Stimulated activated CD4-positive, alpha-beta T cell treated with anti-CD3 and anti-CD28 coated beads, Interleukin-12 subunit alpha, Interleukin-12 subunit beta, amount 100 ng/mL, for 48 hours (primary cell): Measurements from ENCODE around the gene SECISBP2.
A peak's percentile ranks its signal among the peaks of the same experiment; 100 is the strongest.
"Not testable (repeated sequence)": the region's sequence is repeated elsewhere in the genome, so short reads cannot be mapped to it uniquely, and the experiment has no call there.

Experiments
- DNase-seq, 3 donors: peaks; one replicate each; pipeline ENCODE4 v3.0.0-alpha.2; 2020; ENCODE audit warnings: low read depth in 2 of 3, low spot score in 1 of 3

SECISBP2 gene

DNA sequence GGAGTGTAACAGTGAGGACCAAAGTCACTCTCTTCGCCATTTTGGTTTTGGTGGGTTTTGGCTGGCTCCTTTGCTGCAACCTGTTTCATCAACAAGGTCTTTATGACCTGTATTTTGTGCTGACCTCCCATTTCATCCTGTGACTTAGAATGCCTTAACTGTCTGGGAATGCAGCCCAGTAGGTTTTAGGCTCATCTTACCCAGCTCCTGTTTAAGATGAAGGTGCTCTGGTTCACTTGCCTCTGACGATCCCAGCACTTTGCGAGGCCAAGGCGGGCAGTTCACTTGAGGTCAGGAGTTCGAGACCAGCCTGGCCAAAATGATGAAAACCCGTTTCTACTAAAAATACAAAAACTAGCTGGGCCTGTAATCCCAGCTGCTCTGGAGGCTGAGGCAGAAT lies 9.1 kb upstream of the SECISBP2 start:
- no peak for DNase-seq

DNA sequence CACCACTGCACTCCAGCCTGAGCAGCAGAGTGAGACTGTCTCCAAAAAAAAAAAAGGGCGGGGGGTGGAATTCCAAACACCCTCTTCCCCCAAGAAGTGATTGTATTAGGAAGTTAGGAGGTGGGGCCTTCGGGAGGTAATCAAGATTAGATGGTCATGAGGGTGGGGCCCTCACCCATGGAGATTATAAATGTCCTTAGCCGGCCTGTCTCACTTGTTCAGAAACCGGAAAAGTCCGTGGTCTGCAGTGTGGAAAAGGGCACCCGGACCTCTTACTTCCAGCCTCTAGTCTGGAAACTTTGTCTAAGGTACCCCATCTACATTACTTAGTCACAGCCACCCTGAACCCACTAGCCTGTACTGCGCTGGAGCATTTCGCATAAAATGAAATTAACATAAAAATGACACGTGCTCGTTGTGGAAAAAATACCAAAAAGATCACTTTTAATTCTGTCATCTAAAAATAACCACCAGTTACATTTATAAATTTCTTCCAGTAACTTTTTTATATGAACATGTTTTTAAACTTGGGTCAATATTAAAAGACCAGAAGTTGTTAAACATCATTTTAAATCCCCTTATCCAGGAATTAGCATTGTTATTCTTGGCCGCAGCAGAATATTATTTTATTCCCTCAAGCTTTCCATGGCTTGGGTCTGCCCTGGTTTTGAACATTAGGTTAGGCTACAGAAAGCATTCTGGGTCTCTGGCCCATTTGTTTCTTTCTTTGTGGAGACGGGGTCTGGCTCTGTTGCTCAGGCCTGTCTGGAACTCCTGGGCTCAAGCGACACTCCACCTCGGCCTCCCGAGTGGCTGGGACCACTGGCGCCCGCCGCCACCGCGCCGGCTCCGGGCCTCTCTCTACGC lies 8.5 kb upstream of the SECISBP2 start:
- no peak for DNase-seq

DNA sequence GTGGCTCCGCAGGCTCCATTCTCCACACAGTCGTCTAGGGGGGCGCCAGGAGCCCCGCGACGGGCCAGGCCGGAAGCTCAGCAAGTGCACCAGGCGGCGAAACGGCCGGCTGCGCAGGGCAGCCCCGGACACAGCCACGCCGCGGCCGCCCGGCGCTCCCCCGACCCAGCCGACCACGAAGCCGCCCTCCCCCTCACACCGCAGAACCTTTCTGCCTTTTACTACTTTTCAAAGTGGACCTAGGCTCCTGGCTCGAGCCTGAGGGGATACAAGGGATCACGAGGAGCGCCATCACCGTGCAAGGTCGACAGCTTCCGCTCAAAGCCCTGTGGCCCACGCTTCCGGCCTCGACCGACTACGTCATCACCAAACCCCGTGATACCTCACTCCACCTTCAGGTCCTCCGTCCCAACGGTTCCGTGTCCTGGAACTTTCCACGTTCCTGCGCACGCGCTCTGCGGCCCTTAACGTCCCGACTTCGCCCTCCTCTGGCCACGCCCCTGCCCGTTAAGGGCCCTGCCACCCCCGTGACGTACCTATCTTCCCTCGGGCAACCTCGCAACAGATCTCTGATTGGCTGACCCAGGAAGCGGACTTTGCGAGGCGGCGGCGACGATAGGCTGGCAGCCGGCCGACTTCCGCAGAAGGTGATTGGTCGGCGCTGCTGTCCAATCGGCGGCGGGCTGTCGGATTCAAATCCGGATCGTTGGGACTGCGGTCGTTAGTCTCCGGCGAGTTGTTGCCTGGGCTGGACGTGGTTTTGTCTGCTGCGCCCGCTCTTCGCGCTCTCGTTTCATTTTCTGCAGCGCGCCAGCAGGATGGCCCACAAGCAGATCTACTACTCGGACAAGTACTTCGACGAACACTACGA lies 7.6 kb upstream of the SECISBP2 start, which contains the start of gene CKS2:
Gene CKS2 (plus strand): TSS at position 721 of the 871 bp plus-strand sequence. CDS start 98 bp downstream, at position 819.
- DNase-seq, result peak; percentile 98 to 100 (median 99)

DNA sequence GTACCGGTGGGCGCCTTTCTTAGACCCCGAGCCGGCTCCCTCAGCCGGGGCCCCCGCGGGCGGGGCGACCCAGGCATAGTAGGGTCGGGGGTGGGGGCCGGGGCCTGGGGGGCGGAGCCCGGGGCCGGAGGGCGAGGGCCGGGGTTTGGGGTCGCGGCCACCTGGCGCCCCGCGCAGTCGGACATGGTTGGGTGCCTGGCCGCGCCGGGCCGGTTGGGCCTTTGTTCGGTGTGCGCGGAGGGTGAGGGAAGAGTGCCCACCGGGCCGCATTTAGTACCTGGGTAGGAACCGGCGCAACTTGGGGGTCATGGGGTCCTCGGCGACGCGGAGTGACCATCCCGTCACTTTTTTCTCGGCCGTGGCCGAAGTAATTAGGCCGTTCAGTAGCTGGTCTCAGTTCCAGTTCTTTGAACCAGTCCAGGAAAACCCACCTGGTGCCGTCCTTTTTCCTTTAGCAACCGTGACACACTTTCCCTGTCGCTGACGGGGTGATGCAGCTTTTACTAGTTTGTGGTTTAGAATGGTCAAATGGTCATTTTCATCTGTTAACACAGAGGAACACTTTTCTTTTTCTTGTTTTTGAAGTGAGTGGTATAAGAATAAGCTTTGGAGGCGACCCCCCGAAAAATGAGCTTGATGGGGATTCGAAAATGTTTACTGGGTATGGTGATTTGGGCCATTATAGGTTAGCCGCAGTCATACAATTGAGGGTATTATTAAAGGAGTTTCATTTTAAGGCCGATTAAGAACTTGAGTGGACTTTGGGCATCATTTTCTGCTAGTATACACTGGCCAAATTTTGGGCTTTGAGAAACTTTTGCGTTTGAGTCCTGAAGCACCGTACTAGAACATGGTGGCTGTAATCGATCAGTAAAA lies 6.7 kb upstream of the SECISBP2 start:
- no peak for DNase-seq

DNA sequence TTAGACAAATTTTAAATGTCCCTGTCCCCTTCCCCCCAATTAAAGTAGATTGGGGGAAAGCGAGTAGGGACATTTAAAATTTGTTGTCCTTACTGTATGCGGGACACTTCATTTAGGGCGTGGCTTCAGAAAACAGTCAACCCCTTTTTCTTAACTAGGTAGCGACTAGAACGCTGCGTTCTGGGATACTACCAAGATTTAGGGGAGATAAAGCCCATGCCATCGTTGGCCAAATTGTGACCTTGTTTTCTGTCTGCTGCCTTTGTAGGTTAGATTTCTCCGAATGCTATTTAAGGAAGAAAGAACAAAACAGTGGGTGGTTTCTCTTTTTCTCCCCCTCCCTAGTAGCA lies 6.1 kb upstream of the SECISBP2 start:
- DNase-seq, result no peak

DNA sequence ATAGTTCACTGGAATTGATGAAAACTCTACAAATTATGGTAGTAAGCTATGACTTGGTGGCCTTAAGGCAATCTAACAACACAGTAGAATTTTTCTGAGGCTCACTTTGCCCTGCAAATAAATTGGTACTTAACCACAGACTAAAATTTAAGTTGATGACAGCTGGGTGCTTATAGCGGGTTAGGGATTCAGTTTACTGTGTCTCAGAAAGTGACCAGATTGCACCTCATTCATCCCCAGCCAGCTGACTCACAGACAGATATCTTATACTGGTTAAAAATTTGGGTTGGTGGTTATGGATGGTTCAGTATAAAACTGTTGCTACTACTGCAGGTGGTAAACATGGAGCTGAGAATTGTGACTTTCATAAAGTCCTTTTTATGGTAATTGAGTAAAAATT lies 4.5 kb upstream of the SECISBP2 start:
- no peak for DNase-seq

DNA sequence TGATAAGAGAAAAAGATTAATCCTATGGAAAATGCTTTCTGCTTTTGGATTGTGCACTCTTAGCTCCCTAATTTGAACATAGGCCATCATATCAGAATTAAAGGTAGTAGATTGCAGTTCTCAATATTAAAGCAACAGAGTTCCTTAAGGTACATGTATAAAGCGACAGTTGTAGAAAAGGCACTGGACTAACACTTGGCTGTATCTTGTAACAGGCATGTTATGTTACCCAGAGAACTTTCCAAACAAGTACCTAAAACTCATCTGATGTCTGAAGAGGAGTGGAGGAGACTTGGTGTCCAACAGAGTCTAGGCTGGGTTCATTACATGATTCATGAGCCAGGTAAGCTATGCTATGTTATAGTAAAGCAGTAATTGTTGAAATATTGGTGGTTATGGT lies 3.3 kb upstream of the SECISBP2 start:
- no peak for DNase-seq

DNA sequence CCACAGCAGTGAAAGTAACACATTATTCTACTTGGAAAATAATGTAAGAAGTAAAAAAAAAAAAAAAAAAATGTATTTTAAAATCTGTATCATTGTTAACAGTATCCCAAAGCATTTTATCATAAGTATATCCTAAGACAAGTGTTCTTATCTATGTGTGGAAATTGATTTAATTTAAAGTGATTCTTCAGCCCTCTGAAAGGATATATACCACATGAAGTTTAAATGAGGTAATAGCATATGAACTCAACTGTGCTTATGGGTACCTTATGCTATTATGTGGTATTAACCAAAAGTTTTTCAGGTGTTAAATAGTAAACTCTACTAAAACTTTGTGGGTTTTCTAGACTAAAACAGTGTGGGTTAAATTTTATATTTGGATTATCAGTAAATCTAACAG lies 2.8 kb upstream of the SECISBP2 start:
- DNase-seq, result no peak

DNA sequence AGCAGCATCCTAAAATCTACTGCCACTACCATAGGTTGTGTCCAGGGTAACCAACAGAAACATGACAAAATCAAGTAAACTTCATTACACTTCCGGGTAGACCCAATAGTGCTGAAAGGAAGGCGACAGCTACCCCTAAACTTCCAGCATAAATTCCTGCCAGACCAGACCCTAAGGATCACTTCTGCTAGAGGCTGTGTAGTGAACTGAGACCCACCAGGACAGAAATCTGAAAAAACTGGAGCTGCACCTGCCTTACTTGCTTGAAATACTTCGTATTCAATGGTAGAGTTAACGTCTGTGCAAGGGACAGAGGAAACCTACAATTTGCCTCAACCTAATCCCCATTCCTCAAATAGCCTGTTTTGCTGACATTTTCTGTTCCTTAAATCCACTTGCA lies 1.0 kb upstream of the SECISBP2 start:
- no peak for DNase-seq

DNA sequence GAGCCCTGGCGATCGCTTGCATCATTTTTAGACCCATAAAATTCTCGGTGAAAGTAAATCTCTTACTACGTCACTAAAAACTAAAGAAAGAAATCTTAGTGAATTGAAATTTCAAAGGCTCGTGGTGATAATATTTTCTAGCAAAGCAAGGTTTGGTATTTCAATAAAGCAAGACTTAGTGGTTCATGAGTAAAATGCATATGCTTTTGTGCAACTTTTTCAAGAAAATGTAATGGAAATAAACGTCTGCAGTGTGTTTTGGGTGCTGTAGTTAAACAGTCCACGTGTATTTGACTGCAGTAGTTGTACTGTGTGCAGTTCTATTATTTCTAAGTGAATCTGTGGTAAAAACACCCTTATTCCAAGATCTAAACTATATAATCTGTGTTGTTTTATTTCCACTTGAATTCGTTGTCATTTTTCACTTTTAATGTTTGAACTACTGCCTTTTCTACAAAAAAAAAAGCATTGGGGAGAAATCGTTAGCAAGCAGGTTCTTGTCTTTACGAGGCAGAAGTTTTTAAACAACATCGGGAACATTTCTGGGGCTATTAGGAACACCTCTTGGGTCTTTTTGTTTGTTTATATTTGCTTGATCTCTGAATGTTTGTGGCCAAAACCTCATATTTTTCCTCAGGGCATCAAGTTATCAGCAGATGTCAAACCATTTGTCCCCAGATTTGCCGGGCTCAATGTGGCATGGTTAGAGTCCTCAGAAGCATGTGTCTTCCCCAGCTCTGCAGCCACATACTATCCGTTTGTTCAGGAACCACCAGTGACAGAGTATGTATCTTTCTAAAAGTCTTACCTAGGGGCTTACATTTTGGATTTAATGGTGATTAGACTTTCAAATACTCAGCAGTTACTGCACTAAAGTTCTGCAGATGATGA lies 960 bp downstream of the SECISBP2 start:
- no peak for DNase-seq

DNA sequence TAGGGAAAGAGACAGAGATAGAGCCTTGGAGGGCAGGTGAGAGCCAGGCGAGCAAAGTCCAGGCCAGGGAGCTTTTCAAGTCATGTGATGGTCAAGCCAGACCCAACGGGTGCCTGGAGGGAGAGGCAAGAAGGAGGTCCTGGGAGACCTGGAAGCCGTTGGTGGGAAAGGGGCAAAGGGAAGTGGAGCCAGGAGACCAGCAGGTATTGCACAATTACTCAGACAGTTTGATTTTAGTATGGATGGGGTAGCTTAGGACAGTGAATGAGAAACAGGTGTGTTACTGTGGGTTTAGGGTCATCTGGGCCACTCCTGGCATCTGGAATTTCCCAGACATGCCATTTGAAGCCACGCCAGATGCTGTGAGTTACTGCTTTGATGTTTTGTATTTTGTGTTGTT lies 5.1 kb downstream of the SECISBP2 start:
- DNase-seq, result no peak

DNA sequence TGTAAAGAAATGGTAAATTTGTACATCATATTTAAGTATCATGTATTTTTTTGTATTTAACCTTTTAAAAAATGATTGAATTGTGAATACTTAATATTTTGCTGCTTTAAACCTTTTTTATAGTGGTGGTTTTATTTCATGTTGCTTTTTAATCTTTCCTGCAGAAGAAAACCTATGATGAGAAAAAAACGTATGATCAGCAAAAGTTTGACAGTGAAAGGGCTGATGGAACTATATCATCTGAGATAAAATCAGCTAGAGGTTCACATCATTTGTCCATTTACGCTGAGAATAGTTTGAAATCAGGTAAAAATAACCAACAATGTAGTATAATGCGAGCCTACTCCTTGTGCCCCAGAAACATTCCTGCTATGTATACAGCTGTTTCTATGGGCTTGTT lies 7.4 kb downstream of the SECISBP2 start:
- no peak for DNase-seq

DNA sequence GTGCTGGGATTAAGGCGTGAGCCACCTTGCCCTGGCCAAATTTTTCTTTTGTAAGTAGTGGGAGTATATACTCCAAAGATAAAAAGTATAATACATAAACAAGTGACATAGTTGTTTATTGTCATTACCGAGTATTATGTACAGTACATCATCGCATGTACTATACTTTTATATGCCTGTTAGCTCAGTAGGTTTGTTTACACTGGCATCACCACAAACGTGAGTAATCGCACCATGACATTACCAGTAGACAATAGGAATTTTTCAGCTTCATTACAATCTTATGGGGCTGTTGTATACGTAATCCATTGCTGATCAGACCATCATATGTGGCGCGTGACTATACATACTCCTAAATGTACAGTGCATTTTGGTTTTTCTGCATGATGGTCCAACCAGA lies 9.8 kb downstream of the SECISBP2 start:
- no peak for DNase-seq

DNA sequence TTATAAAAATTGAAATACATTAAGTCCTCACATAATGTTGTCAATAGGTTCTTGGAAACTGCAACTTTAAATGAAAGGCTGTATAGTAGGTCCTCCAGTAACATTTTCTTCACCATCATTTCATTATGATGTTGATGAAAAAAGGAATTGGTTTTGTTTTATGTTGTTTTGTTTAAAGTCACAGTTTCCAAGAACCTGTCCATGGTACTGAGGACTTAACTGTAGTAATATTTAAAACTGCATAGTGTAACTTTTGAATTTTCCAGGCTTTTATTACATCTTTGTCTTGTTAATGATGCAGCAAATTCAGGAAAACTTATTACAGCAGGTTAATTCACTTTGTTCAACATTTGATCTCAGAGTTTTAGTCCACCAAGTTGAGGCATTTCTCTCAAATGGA lies 11.6 kb downstream of the SECISBP2 start:
- no peak for DNase-seq

DNA sequence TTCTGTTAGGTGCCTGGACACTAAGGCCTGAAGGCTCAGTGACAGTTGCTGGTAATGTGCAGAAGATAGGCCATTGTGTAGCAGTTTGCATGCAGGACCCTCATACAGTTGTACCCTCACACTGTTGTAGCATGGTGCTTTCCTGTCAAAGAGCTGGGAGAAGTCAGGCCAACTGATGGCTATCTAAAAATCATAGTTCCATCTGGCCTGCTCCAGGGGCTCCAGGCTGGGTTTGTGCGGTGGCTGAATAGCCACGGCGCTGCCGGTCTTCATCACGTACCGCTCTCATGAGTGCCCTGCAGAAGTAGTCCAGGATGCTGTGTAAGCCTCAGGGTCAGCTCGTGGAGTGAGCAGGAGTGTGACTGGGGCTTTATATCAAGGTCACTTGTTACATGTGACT lies 12.2 kb downstream of the SECISBP2 start:
- no peak for DNase-seq

DNA sequence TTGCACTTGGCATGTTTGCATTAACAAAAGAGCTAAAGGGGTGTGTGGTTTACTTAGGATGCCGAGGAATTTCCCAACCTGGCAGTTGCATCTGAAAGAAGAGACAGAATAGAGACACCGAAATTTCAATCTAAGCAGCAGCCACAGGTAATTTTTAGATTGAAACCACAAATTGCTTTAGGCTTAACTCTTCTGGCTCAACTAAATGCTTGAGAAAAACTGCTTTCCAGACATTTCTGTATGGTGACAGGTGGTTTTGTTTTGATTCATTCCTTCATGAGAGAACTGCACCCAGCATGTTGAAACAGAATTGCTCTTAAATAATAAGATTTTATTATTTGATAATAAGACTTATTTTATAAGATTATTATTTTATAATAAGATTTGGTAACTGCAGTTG lies 21.5 kb downstream of the SECISBP2 start:
- DNase-seq, result no peak

DNA sequence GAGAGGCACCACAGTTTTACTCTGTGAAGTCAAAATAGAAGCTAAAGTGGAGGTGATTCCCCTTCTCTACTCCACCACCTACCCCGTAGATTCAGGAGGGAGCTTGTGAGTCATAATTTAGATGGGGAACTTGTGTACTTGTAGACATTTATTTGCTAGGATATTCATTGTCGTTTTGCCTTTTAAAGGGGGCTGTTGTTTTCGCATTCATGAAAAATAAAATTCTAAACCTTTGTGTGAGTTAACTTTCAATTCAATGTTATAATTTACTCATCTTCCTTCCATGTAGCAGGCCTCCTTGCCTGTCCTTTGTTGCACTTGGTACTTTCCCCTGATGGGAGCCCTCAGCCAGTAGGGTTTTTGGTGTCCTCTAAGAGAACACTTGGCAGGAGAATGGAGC lies 22.0 kb downstream of the SECISBP2 start:
- no peak for DNase-seq

DNA sequence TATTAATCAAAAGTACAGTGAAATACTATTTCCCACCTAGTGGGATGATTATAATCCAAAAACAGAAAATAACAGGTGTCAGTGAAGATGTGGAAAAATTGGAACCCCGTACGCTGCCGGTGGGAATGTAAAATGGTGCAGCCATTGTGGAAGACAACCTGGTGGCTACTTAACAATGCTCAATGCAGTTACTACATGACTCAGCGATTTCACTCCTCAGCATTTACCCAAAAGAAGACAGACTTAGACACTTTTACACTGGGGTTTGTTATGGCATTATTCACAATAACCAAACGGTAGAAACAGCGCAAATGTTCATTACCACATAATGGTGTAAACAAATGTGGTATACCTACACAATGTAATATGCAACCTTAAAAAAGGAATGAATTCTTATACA lies 23.9 kb downstream of the SECISBP2 start:
- DNase-seq, result no peak

DNA sequence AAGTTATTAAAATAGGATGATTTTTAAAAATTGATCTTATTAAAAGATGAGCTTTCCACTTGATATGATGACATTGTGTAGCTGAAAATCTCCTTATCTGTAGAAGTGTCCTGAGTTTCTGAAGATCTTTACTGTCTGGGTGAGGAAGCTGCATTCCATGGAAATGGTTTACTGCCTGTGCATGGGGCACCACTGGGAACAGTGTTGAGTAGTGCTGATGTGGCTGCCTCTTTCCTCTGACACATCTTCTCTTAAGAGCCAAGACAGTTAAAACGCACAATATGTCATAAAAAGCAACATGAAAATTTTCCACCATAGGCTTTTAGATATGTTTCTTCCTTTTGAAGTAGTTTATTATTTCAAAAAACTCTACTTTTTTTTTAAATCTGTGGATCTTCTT lies 24.6 kb downstream of the SECISBP2 start:
- DNase-seq, result no peak

DNA sequence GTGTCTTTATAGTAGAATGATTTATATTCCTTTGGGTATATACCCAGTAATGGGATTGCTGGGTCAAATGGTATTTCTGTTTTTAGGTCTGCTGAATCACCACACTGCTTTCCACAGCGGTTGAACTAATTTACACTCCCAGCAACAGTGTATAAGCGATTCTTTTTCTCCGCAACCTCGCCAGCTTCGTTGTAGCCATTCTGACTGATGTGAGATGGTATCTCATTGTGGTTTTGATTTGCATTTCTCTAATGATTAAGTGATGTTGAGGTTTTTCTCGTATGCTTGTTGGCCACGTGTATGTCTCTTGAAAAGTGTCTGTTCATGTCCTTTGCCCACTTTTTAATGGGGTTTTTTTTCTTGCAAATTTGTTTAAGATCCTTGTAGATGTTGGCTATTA lies 25.5 kb downstream of the SECISBP2 start:
- not testable (repeated sequence) for DNase-seq
